Thoracic aorta endothelial cell (primary cell): ENCODE data around the gene MNS1. TPM values are rescaled to one million over a fixed set of nuclear protein-coding genes. Genes with fewer than 3 reads are reported as not detected.

Experiments used
- total RNA-seq: library from RNA; depleted of rRNA; stranded (reverse); fragments of >200 nt; gene quantifications from 2 replicates; pipeline ENCODE4 v1.2.3, GENCODE V29; 2012

The MNS1 gene
- total RNA-seq = 1.4 and 1.6 TPM in 2 replicates

GRCh38 chr15:56464893-56465520, at the start of gene MNS1:
TSS of gene MNS1 (minus strand) at chr15:56465137. CDS start at chr15:56464972, 165 bp downstream.

Other genes with a start within 250 kb of the MNS1 start
- gene RFX7, start 221.3 kb downstream of the MNS1 start, total RNA-seq = 13.6 and 18.2 TPM in 2 replicates
- gene TEX9, start 99.7 kb downstream of the MNS1 start, total RNA-seq = 3.5 and 4.6 TPM in 2 replicates